Measurements from ENCODE around the gene NUP42.

- TF ChIP-seq CTCF (conservative IDR thresholded peaks at IDR 0.05; ENCODE audit: low read length) (no peak), EZH2phosphoT487 (IDR thresholded peaks at IDR 0.05; ENCODE audit: borderline replicate concordance) (no peak)
Measured at GRCh38 chr7:23247046-23247602, 65.3 kb downstream of the NUP42 start.

Measured in Loucy (cell line).